H1 (cell line): ENCODE results near the gene CD96. TPM values are rescaled to one million over a fixed set of nuclear protein-coding genes. Genes with fewer than 3 reads are reported as not detected.

ENCODE experiments used
- ASH2L ChIP-seq: fragments of 200-600, 300-600 bp; sonication (generic); IDR thresholded peaks from one replicate; pipeline ENCODE4 v1.7.1; 2017; ENCODE audit warnings: low read length
- HDAC6 ChIP-seq: IDR thresholded peaks from one replicate; pipeline ENCODE4 v1.7.1; 2012; ENCODE audit warnings: low read depth, mild to moderate bottlenecking, inconsistent platforms, low read length, moderate library complexity
- KDM1A ChIP-seq: fragments of 200-600, 300-600 bp; sonication (generic); IDR thresholded peaks from 2 replicates; pipeline ENCODE4 v1.7.1; 2016; ENCODE audit warnings: mild to moderate bottlenecking, low read length, borderline replicate concordance
- NRF1 ChIP-seq: IDR thresholded peaks from 2 replicates; pipeline ENCODE4 v1.6.1; 2011; ENCODE audit warnings: mild to moderate bottlenecking, low read depth, low read length, improper control_type of control experiment
- RBBP5 ChIP-seq: IDR thresholded peaks from 2 replicates; pipeline ENCODE4 v1.7.1; 2012; ENCODE audit warnings: low read depth, mild to moderate bottlenecking, inconsistent platforms, low read length, moderate library complexity, borderline replicate concordance
- SUZ12 ChIP-seq: fragments of 200-600 bp; sonication (generic); IDR thresholded peaks from 2 replicates; pipeline ENCODE4 v1.6.1; 2012; ENCODE audit warnings: mild to moderate bottlenecking, inconsistent platforms, low read length, moderate library complexity, mixed read lengths
- TBP ChIP-seq: IDR thresholded peaks from 2 replicates; pipeline ENCODE4 v1.6.1; 2011; ENCODE audit warnings: low read depth, low read length, improper control_type of control experiment
- TCF12 ChIP-seq: IDR thresholded peaks from 2 replicates; pipeline ENCODE4 v1.6.1; 2011; ENCODE audit warnings: low read depth, mild to moderate bottlenecking, low read length
- polyA plus RNA-seq, 7 experiments: library from polyadenylated mRNA; depleted of rRNA in 3 of 7; stranded (reverse) in 5 of 7; unstranded in 2 of 7; fragments of >200 nt in 5 of 7; fragments of 200-250 nt in 2 of 7; gene quantifications; 1 replicate in 5 of 7; 2 replicates in 1 of 7; 4 replicates in 1 of 7; pipeline versions ENCODE4 v1.2.1 to v1.2.3, GENCODE V29; 2011 to 2013; ENCODE audit warnings: missing spikeins in 2 of 7, mixed read lengths in 2 of 7
- total RNA-seq: library from RNA; stranded (reverse); fragmentation: NEBNext Ultra II Directional; extraction: Animal tissue kit (Norgen Biotek cat#: 25700); gene quantifications from 2 replicates; pipeline ENCODE4 v1.2.1, GENCODE V29; 2021
- TF ChIP-seq, protein P1 (sequence below): fragments of 300-600 bp; sonication (generic); IDR thresholded peaks from 2 replicates; pipeline ENCODE4 v1.7.1; 2012; ENCODE audit warnings: low read length, moderate library complexity, mild to moderate bottlenecking, inconsistent platforms; ENCODE audit not compliant: insufficient replicate concordance
- TF ChIP-seq, protein P2 (sequence below): IDR thresholded peaks from 2 replicates; pipeline ENCODE4 v1.6.1; 2012; ENCODE audit warnings: inconsistent platforms

Gene CD96
- total and polyA plus RNA-seq, 2 of the 8 experiments (the other 6 are each of a cell fraction or from before 2014, with no cell fraction given), result not detected

DNA sequence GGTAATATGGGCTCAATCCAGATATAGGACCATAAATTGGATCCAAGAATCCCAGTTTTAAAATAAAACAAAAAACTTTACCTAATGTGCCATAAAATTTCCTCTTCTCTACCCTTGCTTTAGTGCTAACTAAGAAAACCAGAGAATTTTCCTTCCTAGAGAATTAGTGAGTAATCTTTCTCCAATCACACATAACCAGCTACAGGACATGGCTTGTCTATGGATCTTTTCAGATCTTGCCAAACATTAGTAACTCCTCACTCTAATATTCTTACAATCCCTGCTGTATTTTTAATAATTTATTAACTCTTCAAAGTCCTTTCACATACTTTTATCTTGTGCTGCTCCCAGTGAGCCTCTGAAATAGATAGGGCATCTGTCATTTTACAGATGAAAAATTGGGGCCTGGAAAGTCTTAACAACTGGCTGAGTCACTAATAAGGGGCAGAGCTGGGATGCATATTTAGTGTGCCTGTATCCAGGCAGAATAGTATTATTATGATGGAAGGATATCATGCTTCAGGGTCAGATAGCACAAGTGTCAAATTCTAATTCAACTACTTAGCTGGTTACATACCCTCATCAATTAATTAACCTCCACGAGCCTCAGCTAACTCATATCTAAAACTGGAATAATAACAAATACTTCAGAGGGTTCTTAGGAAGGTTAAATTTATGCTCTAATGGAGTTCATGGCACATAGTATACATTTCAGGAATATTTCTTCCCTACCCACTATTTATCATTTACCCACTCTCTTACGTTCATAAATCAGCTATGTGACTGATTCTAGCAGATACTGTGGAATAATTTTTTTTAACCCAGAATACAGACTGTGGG lies 47.5 kb downstream of the CD96 start (continued):
- TF ChIP-seq, protein P1, sequence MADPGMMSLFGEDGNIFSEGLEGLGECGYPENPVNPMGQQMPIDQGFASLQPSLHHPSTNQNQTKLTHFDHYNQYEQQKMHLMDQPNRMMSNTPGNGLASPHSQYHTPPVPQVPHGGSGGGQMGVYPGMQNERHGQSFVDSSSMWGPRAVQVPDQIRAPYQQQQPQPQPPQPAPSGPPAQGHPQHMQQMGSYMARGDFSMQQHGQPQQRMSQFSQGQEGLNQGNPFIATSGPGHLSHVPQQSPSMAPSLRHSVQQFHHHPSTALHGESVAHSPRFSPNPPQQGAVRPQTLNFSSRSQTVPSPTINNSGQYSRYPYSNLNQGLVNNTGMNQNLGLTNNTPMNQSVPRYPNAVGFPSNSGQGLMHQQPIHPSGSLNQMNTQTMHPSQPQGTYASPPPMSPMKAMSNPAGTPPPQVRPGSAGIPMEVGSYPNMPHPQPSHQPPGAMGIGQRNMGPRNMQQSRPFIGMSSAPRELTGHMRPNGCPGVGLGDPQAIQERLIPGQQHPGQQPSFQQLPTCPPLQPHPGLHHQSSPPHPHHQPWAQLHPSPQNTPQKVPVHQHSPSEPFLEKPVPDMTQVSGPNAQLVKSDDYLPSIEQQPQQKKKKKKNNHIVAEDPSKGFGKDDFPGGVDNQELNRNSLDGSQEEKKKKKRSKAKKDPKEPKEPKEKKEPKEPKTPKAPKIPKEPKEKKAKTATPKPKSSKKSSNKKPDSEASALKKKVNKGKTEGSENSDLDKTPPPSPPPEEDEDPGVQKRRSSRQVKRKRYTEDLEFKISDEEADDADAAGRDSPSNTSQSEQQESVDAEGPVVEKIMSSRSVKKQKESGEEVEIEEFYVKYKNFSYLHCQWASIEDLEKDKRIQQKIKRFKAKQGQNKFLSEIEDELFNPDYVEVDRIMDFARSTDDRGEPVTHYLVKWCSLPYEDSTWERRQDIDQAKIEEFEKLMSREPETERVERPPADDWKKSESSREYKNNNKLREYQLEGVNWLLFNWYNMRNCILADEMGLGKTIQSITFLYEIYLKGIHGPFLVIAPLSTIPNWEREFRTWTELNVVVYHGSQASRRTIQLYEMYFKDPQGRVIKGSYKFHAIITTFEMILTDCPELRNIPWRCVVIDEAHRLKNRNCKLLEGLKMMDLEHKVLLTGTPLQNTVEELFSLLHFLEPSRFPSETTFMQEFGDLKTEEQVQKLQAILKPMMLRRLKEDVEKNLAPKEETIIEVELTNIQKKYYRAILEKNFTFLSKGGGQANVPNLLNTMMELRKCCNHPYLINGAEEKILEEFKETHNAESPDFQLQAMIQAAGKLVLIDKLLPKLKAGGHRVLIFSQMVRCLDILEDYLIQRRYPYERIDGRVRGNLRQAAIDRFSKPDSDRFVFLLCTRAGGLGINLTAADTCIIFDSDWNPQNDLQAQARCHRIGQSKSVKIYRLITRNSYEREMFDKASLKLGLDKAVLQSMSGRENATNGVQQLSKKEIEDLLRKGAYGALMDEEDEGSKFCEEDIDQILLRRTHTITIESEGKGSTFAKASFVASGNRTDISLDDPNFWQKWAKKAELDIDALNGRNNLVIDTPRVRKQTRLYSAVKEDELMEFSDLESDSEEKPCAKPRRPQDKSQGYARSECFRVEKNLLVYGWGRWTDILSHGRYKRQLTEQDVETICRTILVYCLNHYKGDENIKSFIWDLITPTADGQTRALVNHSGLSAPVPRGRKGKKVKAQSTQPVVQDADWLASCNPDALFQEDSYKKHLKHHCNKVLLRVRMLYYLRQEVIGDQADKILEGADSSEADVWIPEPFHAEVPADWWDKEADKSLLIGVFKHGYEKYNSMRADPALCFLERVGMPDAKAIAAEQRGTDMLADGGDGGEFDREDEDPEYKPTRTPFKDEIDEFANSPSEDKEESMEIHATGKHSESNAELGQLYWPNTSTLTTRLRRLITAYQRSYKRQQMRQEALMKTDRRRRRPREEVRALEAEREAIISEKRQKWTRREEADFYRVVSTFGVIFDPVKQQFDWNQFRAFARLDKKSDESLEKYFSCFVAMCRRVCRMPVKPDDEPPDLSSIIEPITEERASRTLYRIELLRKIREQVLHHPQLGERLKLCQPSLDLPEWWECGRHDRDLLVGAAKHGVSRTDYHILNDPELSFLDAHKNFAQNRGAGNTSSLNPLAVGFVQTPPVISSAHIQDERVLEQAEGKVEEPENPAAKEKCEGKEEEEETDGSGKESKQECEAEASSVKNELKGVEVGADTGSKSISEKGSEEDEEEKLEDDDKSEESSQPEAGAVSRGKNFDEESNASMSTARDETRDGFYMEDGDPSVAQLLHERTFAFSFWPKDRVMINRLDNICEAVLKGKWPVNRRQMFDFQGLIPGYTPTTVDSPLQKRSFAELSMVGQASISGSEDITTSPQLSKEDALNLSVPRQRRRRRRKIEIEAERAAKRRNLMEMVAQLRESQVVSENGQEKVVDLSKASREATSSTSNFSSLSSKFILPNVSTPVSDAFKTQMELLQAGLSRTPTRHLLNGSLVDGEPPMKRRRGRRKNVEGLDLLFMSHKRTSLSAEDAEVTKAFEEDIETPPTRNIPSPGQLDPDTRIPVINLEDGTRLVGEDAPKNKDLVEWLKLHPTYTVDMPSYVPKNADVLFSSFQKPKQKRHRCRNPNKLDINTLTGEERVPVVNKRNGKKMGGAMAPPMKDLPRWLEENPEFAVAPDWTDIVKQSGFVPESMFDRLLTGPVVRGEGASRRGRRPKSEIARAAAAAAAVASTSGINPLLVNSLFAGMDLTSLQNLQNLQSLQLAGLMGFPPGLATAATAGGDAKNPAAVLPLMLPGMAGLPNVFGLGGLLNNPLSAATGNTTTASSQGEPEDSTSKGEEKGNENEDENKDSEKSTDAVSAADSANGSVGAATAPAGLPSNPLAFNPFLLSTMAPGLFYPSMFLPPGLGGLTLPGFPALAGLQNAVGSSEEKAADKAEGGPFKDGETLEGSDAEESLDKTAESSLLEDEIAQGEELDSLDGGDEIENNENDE, result no peak
- TF ChIP-seq RBBP5 (no peak), ASH2L (no peak), NRF1 (no peak), KDM1A (no peak), TBP (no peak), TCF12 (no peak), HDAC6 (no peak), SUZ12 (no peak)
- TF ChIP-seq, protein P2, sequence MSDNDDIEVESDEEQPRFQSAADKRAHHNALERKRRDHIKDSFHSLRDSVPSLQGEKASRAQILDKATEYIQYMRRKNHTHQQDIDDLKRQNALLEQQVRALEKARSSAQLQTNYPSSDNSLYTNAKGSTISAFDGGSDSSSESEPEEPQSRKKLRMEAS, result no peak
